ENCODE results near the gene RSRC1.

- TF ChIP-seq CTCF (IDR thresholded peaks at IDR 0.05; ENCODE audit: insufficient read depth, low read depth, low read length): no peak
- no peak for TF ChIP-seq EZH2 (IDR thresholded peaks at IDR 0.05; ENCODE audit: insufficient read depth, low read length)
Measured at GRCh38 chr3:158244274-158244673, 134.4 kb downstream of the RSRC1 start.

All from astrocyte (in vitro differentiated cells and primary cell).